HG03571 (cell line): ENCODE results near the gene SEC22A.

Source experiments
- ATAC-seq: cut with Tn5 transposase; IDR thresholded peaks from one replicate; pipeline ENCODE4 v1.9.1; 2021; ENCODE audit not compliant: unreplicated experiment

Gene SEC22A, protein sequence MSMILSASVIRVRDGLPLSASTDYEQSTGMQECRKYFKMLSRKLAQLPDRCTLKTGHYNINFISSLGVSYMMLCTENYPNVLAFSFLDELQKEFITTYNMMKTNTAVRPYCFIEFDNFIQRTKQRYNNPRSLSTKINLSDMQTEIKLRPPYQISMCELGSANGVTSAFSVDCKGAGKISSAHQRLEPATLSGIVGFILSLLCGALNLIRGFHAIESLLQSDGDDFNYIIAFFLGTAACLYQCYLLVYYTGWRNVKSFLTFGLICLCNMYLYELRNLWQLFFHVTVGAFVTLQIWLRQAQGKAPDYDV

DNA sequence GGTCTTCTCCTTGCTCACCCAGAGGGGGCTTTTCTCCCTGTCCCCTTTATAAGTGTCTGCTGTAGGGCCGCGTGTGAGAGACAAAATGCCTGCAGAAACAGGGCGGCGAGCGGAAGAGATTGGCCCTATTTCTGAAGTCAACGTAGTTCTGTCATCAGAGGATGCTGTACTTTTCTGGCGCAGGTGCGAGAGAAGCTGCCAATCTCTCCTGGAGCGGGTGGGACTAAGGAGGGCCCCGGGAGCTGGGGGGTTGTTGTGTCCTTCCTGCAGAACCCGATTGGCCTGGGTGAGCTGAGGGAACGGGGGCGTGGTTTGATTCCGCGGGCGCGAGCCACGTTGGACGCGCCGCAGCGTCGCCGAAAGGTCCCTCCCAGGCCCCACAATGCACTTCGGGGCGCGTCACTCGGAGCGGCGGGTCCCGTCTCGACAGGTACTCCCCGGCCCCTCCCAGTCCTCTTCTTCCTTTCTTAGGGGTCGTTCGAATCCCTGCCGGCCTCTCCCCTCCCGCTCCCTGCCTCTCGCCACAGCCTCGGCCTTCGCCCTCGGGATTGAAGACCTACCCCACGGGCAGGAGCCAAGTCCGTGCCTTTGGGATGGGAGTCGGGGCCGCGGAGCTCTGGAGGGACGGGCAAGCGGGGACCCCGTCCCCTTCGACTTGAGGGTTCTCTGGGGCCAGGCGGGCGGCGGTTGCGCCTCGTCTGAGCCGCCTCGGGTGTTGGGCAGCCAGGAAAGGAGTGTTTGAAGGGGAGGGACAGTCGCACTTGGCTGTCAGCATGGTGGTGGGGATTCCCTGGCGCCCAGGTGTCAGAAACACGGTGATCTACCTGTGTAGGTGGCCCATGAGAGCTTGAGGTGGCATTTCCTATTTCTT is at the start of gene SEC22A:
TSS of gene SEC22A (plus strand) at position 387 of the 871 bp plus-strand sequence. CDS start 7,275 bp downstream, outside the sequence.
- peak; percentile 97 for ATAC-seq

DNA sequence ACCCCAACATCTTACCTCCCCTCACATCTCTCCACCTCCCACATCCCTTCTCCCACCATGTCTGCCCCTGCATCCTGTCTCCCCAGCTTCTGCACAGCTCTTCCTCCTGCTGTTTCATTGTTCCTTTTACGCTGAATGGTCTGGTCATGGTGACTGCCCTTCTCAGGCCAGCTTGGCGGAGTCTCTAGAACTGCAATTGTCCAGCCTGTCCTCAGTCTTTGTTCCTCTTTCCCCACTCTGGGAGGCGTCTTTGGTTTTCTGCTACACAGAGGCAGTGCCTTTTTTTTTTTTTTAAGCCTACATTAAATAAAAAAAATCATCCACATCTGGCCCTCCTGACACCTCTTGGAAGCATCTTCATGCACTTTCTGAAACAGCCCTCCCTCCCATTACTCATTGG is 49.1 kb upstream of the SEC22A start:
- no peak for ATAC-seq

DNA sequence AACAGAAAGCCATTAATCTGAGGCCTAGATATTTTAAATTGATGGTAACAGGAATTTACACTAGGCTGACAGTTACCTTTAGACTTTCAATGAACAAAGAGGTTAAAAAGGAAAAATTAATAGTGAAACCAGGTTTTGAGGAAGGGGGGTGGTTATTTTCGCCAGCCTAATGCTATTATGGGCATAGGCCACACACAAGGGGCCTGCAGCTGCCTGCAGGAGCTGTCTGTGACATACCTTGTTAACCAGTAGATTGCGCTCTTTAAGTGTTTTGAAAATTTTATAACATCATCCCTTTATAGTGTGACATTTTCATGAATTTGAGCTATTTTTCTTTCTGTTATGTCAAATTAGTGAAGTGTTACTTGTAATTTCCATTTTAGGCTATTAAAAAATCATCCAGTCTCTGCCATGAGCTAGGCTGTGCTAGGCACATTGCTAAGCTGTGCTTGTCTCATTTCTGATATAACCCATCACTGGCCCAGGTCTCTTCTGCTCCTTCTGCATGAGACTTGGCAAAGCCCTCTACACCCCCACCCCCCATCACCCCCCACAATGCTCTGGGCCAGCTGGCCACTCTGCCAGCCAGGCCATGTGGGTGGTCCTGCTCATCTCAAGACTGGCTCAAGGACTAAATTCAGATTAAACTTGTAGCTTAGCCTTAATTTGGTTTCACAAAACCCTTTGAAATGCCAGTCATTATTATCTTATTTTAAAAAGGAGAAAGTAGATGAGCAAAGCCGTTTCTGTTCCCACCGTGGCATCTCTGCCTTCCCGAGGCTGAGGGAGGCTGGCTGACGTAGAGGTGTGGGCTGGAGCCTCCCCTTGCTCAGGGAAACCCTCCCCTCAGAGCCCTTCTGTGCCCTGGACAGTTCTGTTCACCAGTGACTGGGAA is 48.4 kb upstream of the SEC22A start:
- ATAC-seq, result no peak

DNA sequence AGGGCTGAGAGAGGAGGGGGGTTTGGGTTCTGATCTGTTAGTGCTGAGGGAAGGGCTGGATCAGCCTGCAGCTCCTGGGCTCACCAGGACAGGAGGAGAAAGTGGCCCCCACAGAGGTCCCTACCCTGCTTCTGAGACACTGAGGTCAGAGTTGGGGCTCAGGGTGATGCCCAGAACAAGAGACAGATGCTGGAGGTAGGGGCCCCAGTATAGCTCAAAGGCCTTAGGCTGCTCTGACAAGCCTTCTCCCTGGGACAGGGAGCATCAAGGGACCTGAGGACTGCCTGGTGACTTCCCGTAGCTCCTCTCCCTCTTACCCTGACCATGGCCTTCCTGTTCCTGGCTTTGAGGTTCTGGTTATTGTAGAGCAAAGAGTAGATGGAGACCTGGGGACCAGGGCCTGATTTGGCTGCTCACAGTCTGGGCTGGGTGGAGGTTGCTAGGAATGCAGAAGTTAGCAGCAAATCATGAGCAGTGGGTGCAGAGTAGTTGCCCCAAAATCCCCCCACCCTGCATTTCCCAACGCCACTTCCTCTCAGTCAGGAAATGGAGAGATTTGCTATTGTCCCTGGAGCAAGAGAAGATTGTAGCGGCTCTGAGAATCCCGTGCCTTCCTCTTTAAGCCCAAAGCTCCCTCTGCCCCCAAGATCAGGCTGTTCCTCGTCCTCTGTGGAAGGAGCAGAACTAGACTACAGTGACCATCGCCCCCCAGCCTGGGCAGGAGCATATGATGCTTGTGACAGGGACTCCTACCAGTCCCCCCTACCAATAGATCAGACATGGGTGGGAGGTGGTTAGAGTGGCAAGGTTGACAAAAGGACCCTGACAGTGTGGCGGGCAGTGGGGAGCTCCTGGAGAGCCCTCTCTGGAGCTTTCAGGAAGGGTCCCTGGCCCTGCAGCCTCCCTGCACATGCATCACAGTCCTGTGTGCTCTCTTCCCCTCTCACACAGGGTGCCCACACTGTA is 47.4 kb upstream of the SEC22A start:
- no peak for ATAC-seq

DNA sequence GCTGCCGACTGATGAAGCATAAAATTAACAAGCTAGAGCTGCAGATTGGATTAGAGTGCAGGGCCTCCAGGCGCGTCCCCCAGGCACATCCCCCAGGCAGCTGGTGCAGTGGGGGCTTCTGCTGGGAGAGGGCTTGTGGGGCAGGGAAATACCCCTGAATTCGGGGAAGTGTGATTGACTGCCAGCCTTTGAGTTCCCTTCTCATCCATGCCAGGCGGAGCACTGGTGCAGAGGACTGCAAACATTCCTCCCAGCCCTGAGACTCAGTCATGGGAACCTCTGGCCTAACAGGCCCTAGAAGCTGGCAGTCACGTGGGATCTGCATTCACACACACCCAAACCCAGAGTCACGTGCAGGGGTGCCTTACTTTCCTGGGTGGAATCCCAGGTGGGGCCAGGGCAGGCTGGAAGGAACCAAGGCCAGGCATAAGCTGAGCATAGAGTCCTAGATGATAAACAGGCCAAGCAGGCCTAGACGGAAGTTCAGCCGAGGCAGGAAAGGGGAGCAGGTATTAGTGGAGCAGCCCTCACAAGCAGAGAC is 46.2 kb upstream of the SEC22A start:
- no peak for ATAC-seq

DNA sequence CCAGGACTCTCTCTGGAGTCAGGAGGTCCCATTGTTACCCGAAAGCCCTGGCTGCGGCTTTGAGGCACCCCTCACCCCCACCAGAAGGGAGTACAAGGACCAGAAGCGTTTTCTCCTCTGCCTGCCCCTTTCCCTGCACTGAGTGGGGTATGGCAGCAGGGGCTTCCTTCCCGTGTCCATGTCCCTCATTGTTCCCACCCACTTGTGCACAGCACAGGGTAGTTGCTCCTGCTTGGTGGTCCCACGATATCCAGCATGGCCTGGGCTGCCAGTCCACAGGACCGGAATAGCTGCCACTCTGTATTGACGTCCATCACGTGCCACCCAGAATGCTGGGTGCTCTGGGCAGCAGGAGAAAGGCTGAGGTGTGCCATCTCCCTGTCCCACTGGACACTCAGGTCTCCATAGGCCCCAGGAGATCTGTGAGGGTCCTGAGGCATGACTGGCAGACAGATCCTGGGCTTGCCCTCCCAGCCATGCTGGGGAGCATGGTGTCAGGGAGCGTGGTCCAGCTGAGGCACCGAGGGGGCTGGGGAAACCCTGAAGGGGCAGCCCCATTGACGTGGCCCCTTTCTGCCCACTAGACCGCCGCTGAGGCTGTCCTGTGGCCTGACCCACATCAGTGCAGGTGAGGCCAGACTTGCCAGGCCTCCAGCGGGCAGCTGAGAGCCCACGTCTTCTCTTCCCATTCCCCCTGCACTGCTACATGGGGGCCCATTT is 45.3 kb upstream of the SEC22A start:
- ATAC-seq, result no peak

DNA sequence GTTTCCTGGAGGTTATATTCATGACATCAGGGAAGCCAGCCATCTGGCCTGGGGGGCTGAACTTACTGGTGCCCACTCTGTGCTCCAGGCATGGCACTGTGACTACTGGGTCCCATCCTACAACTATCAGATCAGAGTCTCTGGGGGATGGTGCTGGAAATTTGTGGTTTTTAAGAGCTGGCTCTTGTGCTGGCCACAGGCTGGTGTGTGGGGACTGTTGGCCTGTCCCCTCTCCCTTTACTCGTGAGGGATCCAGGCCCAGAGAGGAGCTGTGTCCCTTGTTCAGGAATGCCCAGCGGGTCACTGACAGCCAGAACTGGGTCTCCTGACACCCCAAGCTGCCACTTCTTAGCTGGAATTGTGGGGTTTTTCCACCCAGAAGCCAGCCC is 44.5 kb upstream of the SEC22A start:
- no peak for ATAC-seq

DNA sequence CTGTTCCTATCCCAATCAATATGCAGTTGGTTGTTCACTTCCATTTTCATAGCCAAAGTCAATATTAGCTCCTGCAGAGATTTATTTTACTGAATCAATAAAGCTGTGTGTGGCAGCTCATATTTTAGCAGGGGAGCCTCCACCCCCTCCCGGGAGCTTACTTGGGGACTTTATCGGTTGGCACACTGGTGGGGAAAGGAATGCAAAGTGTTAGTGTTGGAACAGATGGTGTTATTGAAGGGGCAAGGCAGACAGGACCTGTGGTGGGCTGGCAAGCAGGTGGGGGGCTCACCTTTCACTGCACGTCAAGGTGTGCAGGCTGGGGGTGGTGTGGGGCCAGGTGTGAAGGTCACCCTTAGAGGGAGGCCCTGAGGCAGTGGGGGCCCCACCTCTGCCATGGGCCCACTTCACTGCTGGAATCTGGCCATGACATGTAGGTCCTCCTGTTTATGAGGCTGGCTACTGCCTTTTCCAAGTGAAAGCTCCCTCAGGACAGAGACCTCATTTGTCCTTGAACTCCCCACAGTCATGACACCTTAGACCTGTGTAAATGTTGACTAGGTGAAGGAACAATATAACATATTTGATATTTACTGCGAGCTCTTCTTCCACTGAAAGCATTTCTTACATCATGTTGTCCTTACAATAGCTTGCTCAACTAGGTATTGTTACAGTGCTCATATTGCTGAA is 44.0 kb upstream of the SEC22A start:
- ATAC-seq, result no peak

DNA sequence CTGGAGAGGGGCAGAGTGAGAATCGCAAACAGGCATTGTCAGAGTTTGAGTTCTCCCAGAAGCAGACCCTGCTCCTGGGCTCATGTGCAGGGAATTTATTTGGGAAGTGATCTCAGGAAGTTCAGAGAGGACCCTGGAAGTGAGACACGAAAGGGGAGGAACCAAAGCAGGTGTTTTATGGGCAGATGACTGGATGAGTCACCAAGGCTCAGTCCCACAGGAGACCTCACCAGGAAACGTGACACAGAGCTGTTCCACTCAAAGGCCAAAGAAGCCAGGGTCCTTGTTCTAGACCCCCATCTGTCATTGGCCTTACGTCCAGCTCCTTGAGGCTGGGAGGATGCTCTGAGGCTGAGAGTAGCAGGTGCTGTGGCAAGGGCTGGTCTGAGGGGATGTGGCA is 43.4 kb upstream of the SEC22A start:
- ATAC-seq, result no peak

DNA sequence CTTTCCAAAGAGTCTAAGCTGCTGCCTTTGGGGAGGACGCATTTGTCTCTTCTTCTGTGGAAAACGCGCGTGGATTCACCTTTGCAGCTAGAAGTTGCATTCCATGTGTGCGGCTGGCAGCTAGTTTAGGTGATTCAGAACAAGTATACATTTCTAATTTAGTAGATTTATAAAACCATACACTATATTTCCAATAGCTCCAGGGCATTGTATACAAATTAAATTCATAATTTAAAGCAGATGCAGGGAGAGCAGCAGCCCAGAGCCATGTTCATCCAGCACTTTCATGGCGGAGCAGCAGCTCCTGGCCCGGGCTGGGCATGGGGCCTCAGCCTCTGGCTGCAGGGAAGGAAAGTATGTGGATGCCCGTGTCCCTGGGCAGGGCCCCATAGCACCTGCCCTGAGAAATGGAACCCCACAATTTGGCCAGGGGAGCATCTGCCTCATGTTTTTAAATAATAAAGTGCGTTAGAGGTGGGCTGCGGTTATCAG is 42.8 kb upstream of the SEC22A start:
- ATAC-seq, result no peak

DNA sequence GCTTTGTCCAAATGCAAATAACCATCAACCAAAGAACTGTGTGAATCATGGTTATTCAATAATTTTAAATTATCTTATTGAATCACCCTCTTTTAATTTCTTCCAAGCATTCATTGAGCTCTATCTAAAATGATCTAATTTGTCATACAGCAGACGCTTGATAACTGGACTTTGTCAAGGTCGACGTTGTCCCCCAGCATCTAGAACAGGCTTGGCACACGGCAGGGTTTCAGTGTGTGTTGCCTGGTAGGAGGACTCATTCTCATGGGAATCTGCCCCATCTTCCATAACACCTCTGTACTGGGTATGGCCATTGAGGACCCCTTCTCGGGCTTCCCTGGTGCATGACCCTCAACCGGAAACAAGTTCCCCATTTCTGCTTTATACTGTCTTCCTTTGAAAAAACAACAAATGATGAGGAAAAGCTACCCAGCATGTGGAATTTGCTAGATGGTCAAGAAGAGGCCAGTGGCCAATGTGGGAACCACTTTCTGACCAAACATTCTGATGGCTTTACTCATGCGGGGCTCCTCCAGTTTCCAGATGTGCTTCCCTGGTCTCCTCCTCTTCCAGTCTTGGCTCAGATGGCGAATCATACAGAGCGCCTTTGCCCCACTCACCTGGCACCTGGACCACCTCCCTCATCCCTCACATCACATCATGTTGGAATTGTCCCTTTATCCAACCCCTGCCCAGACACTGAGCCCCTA is 41.7 kb upstream of the SEC22A start:
- ATAC-seq, result no peak

DNA sequence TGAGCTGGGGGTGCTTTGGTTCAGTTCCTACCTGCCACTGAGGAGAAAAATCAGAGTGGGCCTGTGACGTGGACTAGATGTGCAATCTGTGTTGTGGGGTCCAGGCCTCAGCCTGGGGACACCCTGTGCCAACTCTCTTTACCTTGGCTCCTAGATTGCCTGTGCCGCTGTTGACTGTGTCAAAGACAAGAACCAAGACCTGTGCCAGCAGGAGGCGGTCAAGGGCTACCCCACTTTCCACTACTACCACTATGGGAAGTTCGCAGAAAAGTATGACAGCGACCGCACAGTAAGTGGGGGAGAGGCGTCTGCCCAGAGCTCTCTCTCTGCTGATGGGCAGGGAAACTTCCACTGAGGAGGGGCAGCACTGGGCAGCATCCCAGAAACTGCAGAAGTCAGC is 40.6 kb upstream of the SEC22A start:
- no peak for ATAC-seq

DNA sequence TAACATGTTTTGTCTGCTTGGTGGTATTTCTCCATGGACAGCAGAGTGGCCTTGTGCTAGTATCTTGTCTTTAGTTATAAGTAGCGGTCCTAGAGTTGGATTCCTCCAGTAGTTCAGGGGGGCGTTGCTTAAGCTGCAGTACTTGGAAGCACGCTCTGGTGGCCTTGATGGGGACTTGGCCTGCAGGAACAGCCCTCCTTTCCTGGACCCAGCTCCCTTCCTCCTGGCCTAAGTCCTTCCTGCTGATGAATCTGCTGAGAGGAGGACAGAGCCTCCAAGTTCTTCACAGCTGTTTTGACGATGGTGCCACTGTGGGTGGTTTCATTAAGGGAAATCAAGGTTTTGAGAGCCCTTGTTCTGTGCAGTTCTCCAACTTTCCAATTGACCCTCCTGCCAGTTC is 38.6 kb upstream of the SEC22A start:
- ATAC-seq, result no peak

DNA sequence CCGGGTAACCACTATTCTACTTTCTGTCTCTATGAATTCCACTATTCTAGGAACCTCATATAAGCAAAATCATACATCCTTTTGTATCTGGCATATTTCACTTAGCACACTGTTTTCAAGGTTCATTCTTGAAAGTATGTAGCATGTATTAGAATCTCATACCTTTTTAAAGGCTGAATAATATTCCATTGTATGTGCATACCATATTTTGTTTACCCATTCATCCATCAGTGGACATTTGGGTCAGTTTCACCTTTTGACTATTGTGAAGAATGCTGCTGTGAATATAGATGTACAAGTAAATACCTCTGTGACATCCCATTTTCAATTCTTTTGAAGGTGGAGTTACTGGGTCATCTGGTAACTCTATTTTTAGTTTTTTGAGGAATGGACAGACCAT is 36.6 kb upstream of the SEC22A start:
- ATAC-seq, result no peak

DNA sequence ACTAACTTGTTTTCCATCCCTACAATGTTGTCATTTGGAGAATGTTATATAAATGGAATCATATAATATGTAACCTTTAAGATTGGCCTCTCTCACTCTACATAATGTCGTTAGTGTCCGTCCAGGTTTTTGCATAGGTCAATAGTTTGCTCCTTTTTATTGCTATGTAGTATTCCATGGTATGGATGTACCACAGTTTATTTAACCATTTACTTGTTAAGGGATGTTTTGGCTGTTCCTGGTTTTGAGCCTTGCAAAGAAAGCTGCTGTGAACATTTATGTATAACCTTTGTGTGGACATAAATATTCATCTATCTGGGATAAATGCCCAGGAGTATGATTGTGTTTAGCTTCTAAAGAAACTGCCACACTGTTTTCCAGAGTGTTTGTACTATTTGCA is 34.1 kb upstream of the SEC22A start:
- no peak for ATAC-seq

DNA sequence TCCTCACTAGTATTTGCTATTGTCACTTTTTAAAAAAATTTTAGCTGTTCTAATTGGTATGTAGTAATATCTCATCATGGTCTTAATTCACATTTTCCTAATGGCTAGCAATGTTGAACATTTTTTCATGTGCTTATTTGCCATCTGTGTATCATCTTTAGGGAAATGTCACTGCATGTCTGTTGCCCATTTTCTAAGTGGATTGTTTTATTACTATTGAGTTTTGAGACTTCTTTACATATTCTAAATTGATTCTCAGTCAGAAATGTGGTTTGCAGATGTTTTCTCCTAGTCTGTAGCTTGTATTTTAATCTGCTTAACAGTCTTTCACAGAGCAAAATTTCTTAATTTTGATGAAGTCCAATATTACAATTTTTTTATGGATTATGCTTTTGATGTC is 33.6 kb upstream of the SEC22A start:
- no peak for ATAC-seq

DNA sequence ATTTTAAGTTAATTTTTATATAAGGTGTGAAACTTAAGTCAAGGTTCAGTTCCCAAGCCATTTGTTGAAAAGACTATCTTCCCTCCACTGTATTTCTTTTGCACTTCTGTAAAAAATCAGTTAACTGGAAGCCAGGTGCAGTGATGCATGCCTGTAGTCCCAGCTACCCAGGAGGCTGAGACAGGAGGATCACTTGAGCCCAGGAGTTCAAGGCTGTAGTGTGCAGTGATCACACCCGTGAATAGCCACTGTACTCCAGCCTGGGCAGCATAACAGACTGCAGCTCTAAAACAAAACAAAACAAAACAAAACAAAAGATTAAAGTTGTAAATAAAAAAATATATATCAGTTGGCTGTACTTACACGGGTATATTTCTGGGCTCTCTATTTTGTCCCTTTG is 33.1 kb upstream of the SEC22A start:
- no peak for ATAC-seq

DNA sequence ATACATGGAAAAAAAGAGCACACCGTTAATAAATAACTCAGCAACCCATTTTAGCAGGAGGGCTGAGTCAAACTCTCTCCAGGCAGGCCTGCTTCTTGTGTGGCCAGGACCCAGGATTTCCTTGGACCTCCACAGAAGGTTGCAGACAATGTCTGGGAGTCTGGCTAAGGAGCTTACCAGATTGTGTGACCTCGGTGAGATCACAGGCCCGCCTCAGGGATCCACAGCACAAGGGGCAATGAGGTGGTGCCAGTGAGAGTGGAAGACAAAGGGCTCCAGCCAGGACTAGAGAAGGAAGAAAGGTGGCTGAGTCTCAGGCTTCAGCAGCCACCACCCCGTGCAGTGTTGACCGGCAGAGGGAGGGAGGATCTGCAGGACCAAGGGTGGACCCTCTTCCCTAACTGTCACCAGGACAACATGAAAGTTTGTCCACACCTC is 32.2 kb upstream of the SEC22A start:
- no peak for ATAC-seq
